Right lung (tissue), 5 donors: Measurements from ENCODE around the gene SFT2D3. TPM values are rescaled to one million over a fixed set of nuclear protein-coding genes. Genes with fewer than 3 reads are reported as not detected.

ENCODE experiments used
- DNase-seq, 2 donors: peaks; one replicate each; pipeline ENCODE4 v3.0.0-alpha.2; 2013
- polyA plus RNA-seq, 5 donors: library from polyadenylated mRNA; unstranded; fragments of 120-200 nt; gene quantifications; one replicate each; pipeline versions ENCODE4 v1.2.1 to v1.2.3, GENCODE V29; 2013; ENCODE audit warnings: inconsistent platforms in 1 of 5, low replicate concordance in 1 of 5; ENCODE audit not compliant: insufficient read length in 5 of 5, insufficient read depth in 1 of 5

SFT2D3 gene
- polyA plus RNA-seq, 5 donors: 1.6 TPM; not detected in 4

DNA sequence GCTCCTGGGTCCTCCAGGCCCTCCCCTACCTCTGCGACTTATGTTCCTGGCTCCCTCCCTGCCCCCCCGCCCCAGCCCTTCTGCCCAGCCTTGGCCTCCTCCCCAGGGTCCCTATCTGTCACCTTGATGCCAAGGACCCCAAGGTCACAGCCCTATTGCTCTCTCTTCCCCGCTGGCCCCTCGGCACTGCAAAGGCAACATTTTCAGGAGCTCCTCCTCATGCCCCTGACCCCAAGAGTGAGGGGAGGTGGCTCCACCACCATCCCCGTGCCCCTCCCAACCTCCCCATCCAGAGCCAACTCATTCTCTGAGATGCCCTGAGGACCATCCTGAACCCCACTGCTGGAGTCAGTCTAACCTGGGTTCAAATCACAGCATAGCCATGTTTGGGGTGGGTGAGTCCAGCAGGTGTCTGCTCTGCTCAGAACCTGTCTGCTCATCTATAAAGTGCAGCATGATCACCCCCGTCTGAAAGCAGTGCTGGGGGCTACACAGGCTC, 37.7 kb upstream of the SFT2D3 start:
- no peak for DNase-seq

DNA sequence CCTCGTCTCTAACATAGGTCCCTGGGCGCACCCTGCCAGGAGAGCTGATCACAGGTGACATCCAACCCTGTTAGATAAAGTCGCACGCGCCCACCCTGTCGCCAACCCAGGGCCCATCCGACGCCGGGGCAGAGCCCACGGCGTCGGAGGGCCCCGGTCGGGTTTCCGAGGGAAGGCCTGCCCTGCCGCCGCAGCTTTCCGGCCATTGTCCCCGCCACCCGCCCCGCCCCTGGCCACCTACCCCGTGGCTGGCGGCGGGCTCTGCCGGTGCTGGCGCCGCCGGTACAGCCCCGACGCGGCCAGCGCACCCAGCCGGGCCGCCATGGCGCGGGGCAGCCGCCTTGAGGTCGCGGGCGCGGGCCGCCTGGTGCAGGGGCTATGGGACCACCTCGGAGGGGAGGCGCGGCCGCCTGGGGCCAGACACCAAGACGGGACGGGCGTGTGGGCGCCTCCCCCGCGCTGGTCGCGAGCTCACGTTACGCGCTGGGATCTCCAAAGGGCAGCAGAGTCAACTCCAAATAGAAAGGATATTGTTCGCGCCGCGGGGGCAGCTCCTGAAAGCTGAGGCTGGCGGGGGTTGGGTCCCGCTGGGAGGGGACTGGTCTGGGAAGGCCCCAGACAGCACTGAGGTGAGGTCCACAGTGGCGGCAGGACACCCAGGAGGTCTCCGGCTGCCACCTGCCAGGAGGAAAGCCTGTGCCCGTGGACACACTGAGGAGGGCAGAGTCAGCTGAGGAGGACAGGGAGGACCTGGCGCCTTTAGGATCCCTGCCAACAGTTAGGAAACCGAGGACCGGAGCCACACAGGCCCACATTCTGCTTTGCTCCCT, 37.0 kb upstream of the SFT2D3 start:
- DNase-seq: no peak

DNA sequence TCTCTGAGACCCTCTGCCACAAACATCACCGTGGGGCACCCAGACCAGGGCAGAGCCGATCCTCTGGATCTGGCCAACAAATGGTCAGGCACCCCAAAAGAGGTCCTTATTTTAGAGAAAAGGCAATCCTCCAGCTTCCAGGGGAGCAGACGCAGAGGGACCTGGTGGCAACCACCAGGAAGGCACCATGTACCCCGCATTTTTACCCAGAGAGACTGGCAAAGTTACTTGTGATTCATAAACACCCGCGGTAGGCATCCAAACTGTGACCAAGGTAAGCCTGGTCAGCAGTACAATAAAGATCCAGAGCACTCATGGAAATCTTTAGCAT, 36.4 kb upstream of the SFT2D3 start:
- no peak for DNase-seq

DNA sequence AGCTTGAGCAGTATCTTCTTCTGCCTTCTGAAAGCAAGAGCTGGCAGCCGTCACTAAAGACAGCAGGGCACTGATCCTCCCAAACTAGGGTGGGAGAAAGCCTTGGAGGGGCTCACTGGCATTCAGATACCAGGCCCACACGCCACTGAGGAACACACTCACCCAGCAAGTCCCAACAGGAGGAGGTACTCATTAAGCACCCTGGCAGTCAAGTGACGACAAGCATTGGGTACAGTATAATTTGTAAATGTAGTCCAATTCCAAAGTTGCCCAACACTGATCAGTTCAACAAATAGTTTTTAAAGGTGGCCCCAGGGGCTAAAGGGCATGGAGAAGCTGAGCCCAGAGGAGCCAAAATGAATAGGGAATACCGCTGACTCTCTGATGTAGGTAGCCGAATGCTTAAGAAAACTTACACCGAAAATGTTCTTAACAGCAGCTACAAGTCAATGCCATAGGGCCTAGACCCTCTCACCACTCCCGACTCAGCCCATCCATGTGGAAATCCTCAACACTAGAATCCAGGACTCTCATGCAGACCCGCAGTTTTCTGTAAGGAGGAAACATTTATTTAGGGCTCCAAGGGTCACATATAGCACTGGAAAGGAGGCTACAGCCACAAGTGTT, 35.9 kb upstream of the SFT2D3 start:
- no peak for DNase-seq

DNA sequence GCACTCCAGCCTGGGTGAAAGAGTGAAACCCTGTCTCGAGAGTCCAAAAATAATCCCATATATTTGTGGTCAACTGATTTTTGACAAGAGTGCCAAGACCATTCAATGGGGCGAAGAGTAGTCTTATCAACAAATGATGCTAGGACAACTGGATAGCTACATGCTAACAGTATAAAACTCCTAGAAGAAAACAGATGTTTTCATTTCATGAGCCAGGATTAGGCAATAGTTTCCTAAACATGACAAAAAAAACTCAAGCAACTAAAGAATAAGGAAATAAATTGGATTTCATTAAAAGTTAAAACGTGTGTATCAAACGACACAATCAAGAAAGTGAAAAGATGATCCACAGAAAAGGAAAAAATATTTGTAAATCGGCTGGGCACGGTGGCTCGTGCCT, 32.2 kb upstream of the SFT2D3 start:
- no peak for DNase-seq

DNA sequence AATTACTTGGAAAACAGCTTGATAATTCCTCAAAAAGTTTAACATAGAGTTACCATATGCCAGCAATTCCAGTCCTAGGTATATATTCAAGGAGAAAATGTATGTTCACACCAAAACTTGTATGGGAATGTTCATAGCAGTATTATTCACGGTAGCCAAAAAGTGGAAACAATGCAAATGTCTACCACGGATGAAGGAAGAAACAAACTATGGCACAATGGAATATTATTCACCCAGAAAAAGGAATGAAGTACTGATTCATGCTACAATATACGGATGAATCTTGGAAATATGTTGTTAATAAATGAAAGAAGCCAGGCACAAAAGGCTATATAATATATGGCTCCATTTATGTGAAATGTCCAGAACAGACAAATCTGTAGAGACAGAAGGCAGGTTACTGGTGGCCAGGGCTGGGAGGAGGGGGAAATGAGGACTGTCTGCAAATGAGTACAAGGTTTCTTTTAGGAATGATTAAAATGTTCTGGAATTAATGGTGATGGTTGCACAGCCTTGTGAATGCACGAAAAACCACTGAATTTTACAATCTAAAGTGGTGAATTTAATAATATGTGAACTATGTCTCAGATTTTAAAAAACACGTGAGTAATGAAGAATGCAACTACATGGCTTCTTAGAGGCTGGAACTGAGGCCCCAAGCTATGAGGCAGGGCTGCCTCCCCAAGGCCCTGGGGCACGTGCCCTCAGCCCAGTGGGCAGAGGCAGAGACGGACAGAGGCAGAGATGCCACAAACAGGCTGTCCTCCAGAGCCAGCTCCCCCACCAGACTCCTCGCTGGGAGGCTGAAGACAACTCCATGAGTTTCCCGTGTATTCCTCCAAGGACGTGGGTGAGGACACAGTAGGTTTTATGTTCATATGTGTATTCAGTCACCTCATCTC, 31.0 kb upstream of the SFT2D3 start:
- no peak for DNase-seq

DNA sequence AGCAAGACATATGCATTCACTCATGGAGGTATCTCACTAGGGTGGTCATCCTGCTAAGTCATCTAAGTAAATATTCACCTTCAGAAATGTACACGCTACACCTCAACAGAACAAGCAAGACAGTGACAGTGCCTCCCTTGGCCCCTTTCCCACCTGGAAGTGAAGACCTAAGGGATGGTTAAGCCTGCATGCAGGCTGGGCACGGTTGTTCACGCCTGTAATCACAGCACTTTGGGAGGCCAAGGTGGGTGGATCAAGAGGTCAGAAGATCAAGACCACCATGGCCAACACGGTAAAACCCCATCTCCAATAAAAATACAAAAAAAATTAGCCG, 30.4 kb upstream of the SFT2D3 start:
- no peak for DNase-seq

DNA sequence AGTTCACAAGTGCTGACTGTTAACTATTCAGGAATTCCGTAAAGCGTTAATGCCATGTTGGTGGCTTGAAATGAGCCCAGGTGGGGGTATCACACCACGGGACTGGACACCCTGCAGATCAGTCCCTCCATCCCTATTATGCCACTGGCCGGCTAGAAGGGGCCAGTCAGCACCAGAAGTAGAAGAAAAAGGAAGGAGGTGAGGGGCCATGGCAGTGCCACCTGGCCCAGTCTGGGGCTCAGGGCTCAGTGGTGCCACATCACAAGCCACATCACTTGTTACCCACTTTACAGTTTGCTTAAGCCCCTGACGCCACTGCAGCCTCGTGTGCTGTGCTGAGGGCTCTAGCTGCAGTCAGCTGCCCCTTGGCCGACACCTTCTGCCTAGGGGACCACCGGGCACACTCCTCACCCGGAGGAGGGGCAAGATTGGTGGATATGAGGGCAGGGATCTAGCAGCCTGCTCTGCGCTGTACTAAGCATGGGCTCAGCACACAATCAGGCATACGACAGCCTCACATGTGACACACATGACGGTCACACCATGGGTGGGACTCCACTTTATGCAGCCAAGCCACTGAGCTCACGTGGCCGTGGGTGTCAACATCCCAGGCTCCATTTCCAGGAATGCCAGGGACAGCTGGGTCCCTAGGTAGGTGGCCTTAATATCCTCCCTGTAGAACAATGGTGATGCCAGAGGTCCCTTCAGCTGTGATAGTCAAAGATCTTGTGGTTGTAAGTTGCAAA, 29.6 kb upstream of the SFT2D3 start:
- DNase-seq: no peak

DNA sequence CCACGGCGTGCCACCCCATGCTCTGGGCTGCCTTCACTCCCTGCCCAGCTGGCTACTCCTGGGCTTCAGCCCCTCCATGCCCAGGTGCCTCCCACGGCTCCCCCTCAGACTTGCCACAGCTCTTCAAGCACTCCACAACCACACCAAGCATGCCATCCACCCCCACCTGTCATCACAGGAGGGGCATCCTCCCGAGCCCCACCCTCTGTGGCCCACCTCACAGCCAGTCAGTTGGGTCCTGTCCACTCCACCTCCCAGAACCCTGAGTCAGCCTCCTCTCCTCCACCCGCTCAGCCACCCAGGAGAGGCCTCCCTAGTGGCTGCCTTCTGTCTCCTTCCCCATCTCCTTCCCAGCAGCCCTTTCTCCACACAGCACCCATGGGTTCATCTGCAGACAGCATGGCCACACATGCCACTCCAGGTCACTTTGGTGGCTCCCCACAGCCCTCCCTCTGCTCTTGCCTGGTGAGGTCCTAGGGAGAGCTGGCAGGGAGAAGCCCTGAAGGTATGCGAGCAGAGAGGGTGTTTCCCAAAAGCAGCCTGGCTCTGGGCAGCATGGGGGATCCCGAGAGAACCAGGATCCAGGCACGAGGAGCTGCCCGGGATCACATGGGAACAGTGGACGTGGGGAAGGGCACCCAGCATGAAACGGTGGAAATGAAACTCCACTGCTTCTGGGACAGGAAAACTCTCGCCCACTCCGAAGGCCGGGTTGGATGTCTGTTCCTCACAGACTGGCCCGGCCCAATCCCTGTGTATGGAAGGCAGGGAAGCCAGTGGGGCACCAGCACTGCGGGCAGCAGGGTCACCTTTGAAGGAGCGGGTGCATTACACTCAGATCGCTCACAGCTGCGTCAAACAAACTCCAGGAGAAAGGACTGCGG, 28.7 kb upstream of the SFT2D3 start:
- DNase-seq: no peak

DNA sequence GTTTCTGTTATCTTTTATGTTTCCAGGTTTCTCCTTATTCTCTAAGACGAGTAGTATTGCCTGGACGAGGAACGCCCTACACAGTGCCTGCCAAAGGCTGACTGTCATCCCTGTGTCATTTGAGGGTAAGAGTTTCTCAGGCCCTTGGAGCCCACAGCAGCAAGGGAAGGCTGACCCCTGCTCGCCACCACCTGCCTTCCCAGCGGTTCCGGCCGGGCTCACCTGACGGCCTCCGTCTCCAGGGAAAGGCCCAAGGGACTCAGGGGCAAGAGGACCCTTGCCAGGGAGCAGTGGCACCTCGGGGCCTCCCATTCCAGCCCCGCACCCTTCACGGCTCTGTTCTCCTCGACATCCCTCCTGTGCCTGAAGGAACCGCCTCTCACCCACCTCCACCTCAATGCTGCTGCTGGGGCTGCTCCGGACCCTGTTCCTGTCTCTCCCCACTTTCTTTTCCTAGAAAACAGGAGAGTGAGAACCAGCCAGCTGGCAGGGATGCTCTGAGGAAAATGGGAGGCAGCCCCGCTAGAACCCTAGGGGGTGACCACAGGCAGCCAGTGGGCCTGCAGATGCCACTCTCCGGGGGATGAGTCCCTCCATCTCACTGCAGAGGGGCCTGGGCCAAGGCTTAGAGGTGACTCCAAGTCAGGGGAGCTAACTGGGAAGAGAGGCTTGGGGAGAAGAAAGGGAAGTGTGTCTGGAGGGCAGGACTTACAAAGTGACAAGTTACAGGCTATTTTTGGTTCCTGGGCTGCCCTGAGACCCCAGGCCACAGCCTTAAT, 27.8 kb upstream of the SFT2D3 start:
- no peak for DNase-seq

DNA sequence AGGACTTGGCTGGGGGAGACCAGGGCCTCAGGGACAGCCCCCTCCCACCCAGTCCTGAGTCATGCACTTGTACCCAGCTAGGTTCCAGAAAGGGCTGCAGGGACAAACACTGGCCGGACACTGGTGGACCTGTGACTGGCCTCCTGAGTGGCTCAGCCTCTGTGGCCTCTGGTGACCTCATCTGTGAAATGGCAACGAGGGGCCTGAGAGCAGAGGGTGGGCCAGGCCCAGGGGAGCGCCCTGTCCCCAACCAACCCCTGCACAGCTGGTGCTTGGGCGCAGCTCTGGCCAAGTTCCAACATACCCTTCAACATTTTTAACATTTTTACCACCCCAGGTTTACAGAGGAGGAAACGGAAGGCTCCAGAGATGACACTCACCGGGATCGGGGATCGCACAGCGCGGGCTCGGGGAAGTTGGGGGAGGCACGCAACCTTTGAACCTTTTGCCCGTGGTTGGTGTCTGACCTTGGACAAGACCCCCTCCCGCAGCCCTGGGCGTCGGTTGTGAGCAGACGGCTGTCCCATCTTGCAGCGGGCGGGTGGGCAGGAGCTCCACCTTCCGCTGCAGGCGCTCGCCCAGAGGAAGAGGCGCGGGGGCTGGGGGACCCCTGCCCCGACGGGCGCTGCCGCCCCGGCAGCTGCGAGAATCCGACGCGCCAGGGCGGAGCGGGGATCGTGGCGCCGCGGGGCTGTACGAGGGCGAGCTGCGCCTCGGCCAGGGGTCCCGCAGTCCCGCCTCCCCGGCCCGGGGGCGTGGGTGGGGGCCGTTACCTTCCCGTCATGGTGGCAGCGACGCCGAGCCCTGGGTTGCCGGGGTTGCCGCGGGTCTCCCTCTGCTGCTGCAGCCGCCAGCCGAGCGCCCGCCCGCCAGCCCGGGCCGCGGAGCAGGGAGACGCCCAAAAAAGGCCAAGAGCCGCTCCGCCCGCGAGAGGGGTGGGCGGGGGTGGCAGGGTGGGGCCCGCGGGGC, 26.8 kb upstream of the SFT2D3 start:
- no peak for DNase-seq

DNA sequence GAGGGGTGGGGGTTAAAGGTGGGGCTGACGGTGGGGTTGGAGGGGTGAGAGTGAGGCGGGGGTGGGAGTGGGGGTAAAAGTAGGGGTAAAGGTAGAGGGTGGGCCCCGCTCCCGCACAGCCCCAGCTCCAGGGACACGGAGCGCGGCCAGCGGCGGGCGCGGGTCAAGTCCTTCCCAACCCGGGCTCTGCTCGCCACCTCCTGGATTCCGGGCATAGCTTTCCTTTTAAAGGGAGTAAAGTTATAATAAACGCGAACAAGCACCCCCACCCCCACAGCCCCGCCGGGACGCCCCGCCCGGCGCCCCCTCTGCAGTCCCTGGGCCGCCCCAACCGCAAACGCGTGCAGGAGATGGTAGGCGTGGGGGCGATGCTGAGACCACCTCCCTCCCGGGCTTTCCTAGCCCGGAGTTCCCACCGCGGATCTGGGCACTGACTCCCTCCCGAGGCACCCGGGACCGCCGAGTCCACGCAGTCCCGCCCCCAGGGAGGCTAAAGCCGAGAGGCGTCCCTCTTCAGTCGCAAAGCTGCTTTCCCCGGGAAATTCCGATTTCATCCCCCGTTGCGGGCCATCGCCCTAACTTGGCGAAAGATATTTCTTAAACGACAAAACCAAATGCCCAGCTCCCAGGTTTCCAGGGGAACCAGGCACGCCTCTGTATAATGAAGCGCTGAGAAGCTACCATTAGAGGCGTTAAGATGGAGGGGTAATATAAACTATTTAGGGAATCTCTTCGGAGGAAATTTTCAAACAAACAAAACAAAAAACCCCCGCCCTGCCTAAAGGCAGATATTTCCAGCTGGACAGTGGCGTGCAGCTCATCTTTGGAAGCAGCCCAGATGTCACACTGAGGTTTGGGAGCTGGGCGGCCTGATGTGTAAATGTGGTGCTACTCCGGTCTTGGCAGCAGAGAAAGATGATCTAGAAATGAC, 25.7 kb upstream of the SFT2D3 start, which contains the start of gene LIMS2:
Gene LIMS2, minus strand, starts transcription at position 200 of the 931 bp plus-strand sequence. CDS start 506 bp downstream, outside the sequence.
- no peak for DNase-seq

DNA sequence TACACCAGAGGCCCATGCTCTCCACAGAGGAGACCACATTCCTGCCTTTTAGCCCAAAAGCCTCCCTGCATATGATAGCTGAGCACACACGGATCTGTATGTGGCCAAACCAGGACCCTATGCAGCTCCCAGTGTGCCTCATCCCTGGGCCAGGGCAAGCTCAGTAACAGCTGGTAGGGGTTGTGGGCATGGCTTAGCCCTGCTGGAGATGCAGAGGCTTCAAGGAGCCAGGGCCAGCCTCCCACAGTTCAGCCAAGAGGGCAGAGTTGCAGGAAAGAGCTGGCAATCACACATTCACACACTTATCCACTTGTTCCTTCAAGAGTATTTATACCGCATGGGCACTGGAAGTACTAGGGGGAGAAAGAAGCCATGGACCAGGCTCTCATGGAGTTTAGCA, 24.4 kb upstream of the SFT2D3 start:
- DNase-seq: no peak

DNA sequence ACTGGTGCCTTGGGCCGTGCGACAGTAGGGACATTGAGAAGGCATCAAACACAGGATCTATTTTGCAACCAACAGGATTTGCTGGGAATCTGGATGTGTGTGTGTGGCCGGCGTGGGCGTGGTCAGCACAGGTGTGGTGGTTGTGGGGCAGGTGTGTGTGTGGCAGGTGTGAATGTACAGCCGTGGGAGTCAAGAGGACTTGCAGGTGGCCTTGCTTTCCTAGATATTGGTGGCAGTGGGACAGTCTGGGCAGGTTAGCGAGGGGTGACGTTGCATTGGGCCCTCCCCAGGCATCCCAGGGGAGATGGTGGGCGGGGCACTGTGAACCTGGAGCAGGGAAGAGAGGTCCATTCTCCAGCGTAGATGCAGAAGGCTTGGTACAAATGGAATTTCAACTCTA, 22.8 kb upstream of the SFT2D3 start:
- no peak for DNase-seq

DNA sequence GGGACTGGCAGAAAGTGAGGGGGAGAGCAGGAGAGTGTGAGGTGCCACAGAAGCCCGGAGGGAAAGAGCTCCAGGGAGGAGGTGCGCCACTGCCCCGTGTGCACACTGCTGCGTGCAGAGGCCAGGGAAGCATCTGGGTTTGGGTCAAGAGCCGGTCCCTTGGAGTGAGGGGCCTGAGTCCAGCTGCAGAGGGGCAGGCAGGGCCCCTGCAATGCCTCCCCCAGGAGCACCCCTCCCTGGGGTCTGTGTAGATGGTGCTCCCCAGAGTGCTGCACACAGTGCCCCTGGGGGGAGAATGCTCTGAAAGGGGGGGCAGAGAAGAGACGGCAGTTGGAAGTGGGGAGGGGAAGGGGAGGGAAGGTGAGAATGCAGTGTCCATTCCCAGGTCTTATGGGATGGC, 22.3 kb upstream of the SFT2D3 start:
- DNase-seq: no peak

DNA sequence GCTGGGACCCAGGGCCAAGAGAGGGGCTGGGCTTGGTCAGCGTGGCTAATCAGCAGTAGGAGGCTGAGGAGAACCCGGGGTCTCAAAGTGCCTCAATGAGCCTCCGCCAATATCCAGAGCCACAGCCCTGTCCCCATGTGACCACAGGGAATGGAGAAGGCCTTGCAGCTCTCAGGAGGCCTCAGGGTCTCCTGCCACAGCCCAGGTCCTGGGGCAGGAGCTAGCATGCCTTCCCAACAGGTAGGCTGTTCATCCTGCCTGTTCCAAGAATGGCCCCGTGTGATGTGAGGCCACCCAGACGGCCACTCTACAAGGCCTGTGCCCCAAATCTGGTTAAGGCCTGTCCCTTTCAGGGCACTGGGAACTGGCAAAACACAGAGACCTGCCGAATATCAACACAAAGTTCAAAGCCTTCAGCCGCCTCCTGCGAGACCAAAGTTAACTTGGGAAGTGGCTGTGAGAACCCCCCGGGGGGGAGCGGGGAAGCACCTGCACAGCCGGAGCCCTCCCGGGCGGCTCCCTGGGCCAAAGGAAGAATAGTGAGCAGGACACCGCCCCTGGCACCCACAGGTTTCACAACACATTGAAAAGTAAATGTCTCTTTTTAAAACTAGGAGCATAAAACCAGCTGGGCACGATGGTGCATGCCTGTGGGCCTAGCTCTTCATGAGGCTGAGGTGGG, 21.5 kb upstream of the SFT2D3 start:
- DNase-seq: no peak
